ENCODE results near the gene GALNS.

The GALNS gene

GRCh38 chr16:88814144-88814502, 42.6 kb downstream of the GALNS start:
- no peak for DNase-seq

GRCh38 chr16:88813269-88814143, 43.2 kb downstream of the GALNS start:
- no peak for DNase-seq

- peak; percentile 68 for DNase-seq
Observed at GRCh38 chr16:88812513-88813268, 44.1 kb downstream of the GALNS start.

- DNase-seq = peak; percentile 98
Observed at GRCh38 chr16:88811769-88812512, 44.8 kb downstream of the GALNS start, which contains the start of gene APRT. TSS of gene APRT (minus strand) at chr16:88811928. CDS start at chr16:88811899, 29 bp downstream.

GRCh38 chr16:88810912-88811768, 45.6 kb downstream of the GALNS start:
- peak; percentile 79 for DNase-seq

- DNase-seq = peak; percentile 66
Observed at GRCh38 chr16:88810166-88810911, 46.4 kb downstream of the GALNS start.

GRCh38 chr16:88809676-88810165, 47.0 kb downstream of the GALNS start:
- peak; percentile 43 for DNase-seq

- peak; percentile 28 for DNase-seq
Observed at GRCh38 chr16:88809068-88809675, 47.6 kb downstream of the GALNS start.

DNA sequence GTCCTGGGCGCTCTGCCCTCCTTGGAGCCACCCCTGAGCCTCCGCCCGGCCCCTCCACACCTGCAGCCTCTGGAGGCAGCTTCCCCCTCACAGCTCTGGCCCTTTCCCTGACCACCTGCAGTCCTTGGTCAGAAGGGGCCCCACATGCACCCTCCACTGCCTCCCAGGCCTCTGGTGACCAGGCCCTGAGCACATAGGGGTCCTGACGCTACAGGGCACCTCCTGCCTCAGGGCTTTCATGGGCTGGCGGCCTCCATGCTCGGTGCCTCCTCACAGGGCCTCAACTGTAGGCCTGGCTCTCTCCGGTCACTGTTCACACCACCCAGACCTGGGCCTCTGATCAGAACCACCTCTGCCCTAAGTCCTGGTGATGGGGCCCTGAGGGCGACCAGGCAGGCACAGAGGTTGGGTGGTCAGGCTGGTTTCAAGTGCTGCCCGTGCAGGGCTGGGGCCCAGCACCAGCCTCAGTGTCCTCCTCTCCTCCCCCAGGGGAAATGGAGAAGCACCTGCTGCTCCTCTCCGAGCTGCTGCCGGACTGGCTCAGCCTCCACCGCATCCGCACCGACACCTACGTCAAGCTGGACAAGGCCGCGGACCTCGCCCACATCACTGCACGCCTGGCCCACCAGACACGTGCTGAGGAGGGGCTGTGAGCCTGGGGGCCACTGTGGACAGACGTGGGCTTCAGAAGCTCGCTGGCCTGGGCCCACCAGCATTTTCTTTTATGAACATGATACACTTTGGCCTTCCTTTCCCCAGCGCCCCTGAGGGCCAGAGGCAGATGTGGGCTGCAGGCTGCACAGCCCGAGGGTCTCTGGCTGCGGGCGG, 48.9 kb downstream of the GALNS start:
- no peak for DNase-seq

GRCh38 chr16:88807142-88807625, 49.6 kb downstream of the GALNS start:
- DNase-seq = no peak

DNA sequence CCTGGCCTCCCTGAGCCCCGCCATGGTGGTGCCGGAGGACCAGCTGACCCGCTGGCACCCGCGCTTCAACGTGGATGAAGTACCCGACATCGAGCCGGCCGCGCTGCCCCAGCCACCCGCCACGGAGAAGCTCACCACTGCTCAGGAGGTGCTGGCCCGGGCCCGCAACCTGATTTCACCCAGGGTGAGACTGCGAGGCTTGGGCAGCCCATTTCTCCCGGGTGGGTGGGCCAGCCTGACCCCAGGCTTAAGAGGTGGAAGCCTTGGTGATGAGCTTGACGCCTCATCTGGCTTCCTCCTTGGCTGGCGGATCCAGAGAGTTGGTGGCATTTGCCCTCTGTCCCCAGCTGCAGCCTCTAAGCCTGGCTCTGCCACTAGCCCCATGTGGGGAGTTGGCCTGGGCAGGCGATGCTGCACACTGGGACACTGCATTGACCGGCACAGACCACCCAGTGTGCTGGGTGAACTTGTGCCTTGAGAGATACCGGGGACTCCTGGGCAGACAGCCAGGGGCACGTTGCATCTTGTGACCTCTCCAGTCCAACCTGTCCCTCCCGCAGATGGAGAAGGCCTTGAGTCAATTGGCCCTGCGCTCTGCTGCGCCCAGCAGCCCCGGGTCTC, 50.1 kb downstream of the GALNS start:
- no peak for DNase-seq

DNA sequence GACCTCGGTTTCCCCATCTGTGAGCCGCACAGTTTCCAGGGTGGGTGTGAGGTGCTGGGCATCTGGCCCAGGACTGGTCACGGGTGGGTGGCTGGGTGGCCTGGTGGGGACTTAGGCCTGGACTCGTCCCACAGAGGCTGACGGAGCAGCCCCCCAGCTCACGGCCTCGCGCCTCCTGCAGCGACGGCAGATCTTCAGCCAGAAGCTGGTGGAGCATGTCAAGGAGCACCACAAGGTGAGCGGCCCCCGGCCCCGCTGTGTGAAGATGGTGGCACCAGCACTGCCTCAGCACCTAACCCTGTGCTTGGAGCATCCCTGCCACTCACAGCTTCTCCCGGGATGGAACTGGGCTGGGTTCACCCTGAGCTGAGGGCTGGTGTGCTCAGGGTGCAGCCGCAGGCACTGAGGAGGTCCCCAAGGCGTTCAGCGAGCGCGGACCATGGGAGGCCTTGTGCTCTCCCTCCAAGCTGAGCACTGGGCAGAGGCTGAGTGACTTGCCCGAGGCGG, 50.8 kb downstream of the GALNS start:
- DNase-seq = no peak

DNA sequence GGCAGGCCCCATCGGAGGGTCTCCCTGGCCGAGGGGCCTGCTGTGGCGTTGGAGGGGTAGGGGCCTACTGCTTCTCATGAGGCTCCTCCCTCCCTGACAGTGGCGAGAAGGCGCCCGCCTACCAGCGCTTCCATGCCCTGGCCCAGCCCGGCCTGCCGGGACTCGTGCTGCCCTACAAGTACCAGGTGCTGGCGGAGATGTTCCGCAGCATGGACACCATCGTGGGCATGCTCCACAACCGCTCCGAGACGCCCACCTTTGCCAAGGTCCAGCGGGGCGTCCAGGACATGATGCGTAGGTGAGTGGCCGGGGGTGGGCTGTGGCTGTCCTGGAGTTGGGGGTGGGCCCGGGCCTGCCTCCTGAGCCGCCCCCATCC, 51.4 kb downstream of the GALNS start:
- DNase-seq = no peak

DNA sequence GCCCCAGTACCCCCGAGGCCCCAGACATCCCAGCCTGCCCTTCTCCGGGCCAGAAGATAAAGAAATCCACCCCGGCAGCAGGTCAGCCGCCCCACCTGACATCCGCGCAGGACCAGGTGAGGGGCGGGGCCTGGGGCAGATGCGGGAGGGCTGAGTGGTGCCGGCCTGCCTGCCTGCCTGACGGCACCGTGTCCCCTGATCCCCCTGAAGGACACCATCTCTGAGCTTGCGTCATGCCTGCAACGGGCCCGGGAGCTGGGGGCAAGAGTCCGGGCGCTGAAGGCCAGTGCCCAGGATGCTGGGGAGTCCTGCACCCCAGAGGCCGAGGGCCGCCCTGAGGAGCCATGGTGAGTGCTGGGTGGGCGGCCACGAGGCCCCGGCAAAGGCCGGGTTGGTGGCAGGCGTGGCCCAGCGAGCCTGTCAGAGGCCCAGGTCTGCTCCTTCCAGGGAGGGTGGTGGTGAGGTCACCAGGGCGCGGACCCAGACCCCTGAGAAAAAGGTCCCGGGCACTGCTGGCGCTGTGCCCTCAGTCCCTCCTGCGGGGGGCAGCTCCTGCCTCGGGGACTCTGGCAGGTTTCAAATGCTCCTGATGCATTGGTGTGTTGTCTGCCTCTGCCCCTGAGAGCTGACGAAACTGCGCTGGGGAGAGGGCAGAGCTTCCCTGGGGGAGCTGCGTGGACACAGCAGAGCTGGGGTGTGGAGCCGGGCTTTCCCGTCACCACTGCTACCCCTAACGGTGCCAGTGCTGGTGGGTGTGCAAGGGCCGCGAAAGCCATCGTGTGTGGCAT, 52.0 kb downstream of the GALNS start:
- peak; percentile 62 for DNase-seq

GRCh38 chr16:88804173-88804551, 52.6 kb downstream of the GALNS start:
- DNase-seq = no peak

GRCh38 chr16:88803264-88803987, 53.3 kb downstream of the GALNS start, which contains the start of gene CDT1:
TSS of gene CDT1 (plus strand) at chr16:88803789. CDS start at chr16:88803832, 43 bp downstream.
- DNase-seq = peak; percentile 90

GRCh38 chr16:88800277-88800592, 56.5 kb downstream of the GALNS start:
- DNase-seq = no peak
